IPS-NIHi7 (cell line): Measurements from ENCODE around the gene GRID1.

Experiments used
- DNase-seq: peaks from one replicate; pipeline ENCODE4 v3.0.0; 2012; ENCODE audit warnings: mixed read lengths; ENCODE audit errors: extremely low spot score

The GRID1 gene

GRCh38 chr10:86169066-86169465, 197.5 kb downstream of the GRID1 start:
- DNase-seq: no peak

GRCh38 chr10:86168256-86168655, 198.3 kb downstream of the GRID1 start:
- no peak for DNase-seq

GRCh38 chr10:86167762-86168128, 198.8 kb downstream of the GRID1 start:
- DNase-seq: no peak

DNA sequence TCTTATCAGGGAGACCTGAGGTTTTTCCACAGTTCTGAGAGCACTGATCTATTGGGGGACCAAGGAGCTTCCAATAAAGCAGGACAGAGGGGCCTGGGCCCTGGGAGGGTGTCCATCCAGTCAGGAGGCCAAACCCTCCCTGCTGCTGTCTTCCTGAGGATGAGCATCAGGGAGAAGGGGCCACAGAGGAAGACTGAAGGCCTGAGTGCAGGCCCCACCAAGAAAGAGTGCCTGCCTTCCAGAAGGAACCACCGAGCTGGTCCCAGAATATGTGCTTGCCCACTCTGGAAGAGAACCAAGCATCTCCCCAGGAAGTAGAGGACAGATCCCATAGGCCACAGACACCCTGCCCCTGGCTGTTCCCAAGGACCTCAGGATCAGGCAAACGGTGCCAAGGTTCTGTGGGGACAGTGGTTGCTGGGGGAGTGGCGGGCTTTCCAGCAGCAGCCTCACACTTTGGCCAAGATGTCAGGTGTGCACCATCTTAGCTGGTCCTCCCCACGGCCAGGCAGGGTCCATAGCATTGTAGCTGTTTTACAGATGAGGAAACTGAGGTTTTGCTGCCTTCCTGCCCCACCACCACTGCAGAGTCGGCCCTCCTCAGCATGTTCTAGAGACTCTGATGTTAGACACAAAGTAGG, 199.4 kb downstream of the GRID1 start:
- DNase-seq: no peak

GRCh38 chr10:86165666-86166065, 200.9 kb downstream of the GRID1 start:
- DNase-seq: no peak

GRCh38 chr10:86164960-86165630, 201.5 kb downstream of the GRID1 start:
- no peak for DNase-seq

DNA sequence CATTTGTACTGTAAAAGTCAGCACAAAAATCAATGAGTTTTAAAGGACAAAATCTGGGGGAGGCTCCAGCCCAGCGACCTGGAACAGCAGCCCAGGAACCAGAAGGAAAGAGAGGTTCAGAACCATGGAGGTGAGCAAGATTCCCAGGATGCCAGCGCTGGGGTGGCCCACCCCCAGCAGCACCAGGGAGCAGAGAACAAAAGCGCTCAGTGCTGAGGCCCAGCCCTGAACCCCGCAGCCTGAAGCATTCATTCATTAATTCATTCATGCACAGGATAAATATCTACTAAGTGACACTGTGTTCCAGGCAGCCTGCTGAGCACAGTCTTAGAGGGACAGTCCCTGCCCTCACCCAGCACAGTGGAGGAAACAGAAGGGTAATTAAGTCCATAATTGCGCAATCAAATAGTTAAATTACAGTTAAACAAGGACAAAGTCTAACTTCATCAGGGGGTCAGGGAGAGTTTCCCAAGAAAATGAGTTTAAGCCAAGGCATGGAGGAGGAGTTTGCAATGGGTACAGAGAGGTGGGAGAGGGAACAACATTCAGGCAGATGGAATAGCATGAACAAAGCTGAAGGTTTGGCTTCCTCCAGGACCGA, 202.3 kb downstream of the GRID1 start:
- no peak for DNase-seq

DNA sequence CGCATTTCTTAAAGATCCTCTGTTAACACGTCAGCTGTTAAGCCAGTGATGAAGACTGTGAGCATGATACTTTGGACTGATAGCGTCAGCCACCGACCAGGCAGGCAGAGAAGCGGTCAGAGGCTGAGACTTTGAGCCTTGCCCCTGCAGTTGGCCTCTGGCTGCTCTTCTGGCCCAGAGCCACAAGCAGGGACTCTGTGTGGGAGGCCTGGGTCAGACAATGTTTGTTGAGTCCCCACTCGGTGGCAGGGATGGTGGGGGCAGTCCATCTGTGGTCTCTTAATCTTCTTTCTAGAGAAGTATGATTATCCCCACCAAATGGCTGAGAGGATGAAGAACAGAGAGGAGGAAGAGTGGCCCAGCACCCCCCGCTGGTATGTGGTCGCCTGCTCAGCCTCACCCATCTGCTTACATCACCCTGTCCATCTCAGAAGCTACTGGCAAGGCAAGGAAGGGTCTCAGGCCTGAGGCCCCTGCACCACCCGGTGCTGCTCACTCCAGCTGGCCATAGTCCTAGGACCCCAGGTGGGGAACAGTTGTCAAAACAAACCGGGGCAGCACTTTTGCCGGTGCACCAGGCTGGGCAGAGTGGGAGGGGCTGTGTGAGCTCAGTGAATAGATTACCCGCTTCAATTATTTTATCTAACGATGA, 202.9 kb downstream of the GRID1 start:
- no peak for DNase-seq

- no peak for DNase-seq
Measured at GRCh38 chr10:86162696-86163400, 203.7 kb downstream of the GRID1 start.

GRCh38 chr10:86162036-86162435, 204.6 kb downstream of the GRID1 start:
- DNase-seq: no peak

DNA sequence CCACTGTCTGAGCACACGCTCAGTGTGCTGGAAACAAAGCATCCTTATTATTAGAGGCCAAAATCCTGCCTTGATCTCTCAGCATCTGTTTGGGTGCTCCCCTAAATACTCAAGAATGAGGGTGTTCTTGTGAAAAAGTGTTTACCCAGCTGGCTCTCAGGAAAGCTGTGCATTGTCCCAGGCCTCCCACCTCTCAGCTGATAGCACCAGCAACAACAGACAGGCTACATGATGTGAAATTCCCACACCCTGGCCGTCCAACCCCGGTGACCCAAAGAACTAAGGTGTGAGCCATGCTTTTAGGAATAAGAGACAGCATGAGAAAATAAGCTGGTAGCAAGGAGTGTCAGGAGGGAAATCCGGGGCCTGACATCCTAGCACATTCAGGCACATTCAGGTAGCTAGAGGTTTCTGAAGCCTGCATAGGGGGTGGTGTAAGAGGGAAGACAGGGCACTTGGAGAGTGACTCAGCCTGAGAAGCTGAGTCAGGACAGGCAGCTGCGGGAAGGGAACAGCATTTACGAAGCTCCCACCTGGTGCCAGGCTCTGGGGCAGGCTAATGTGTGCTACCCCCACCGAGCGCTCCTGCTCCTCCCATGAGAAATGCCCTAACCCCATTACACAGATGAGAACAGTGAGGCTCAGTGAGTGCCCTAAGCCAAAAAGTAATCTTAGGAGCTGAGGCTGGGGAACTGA, 205.6 kb downstream of the GRID1 start:
- DNase-seq: no peak

GRCh38 chr10:86159797-86160196, 206.8 kb downstream of the GRID1 start:
- no peak for DNase-seq

DNA sequence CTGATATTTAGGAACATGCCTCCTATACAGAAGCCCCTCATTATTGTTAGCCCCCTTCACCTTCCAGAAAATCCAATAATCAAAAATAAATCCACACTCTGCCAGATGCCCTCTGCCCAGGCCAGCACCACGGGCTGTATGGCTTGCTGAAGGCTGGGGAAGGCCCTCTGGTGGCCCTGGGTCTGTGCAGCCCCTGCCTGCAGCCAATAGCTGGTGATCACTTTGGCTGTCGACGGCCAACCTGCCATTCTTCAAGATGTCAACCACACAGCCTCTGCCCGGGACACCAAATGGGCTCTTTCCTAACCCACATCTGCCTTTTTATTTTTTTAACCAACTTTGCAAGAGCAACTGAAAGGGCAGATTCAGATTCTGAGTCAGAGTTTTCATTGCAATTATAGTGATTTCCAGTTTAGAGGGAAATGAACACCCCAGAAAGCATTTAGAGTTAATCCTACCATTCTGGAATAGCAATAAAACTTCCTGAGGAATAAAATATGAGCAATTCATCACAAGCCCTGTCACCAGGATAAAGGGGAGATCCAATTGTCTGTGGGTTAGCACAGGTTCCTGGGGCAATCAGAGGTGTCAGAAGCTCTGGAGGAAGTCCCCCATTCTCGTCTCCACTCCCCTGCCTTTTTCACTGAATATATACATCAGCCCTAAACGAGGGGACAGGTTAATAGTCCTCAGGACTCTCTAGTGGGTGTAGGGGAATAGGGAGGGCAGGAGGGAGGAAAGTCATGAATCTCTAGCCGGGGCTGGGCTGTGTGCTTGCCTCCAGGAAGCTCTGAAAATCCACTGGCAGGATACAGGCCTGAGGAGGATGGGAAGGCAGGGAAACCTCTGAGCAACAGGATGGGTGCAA, 211.3 kb downstream of the GRID1 start:
- peak; percentile 53 for DNase-seq

GRCh38 chr10:86153751-86154150, 212.8 kb downstream of the GRID1 start:
- no peak for DNase-seq

DNA sequence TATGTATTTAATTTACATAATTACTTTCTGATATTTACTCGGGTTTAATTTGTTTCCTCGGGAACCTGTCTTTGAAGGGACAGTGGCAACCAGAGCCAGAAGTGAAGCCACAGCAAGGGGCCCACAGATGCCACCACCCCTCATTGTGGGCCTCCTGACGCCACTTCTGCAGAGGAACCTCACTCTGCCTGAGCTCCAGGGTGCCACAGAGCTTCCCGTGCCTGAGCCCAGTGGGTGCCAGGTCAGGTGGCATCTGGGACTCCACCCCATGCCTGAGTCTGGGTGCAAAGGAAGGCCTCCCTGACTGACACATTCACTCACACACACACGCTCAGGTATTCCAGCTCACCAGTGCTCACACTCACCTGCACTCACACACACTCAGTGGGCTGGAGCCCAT, 213.7 kb downstream of the GRID1 start:
- DNase-seq: no peak

DNA sequence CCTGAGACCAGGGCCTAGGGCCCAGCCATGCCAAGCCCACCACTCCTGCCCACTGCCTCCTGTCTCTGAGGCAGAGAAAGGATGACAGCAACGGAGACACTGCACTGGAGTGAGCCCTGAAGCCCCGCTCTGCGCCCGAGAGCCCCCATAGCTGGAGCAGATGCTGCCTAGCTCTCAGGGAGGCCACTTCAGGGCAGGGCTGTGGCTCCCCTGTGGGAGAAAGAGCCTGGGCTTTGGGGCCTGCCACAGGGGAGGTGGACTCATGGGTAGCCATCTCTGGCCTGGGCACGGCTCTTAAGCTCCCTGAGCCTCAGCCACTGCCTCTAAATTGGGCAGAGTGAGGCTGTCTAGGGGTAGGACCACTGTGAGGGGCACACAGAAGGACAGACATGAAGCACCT, 214.2 kb downstream of the GRID1 start:
- DNase-seq: no peak

DNA sequence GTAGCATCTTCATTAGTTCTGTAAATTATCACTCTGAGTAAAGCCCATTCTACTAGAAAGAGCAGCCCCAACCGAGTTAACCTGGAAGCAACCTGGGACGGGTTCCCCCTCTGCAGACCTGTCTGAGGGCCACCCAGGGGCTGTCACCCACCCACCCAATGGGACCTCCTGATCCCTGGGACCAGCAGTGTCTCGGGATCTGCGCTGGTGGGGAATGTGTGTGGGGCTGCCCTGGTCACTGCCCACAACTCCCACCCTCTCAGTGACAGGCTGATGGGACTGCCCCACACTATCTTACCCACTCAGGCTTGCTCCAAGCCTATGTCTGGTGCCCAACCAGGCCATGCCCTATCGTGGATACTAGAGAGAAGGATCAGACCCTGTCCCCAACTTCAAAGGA, 215.0 kb downstream of the GRID1 start:
- no peak for DNase-seq

- DNase-seq: no peak
Measured at GRCh38 chr10:86149257-86149656, 217.3 kb downstream of the GRID1 start.

- no peak for DNase-seq
Measured at GRCh38 chr10:86148117-86148516, 218.5 kb downstream of the GRID1 start.

DNA sequence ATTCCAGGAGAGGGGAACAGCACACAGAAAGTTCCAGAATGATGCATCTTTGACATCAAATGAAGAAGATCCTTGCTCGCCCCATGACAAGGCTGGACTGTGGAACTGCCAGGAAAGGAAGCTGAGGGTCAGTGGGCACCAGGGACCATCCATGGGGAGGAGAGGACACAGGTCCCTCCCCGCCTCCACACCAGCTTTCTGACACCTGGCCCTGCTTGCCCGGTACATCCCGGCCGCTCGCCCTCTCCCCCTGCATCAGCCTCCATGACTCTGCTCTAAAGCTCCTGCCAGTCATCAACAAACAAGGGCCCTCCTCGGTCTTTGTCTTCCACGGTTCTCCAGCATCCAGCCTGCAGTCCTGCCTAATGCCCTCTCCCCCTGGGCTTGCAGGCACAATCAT, 222.3 kb downstream of the GRID1 start:
- DNase-seq: no peak

- no peak for DNase-seq
Measured at GRCh38 chr10:86141896-86142295, 224.7 kb downstream of the GRID1 start.
